HL-60 (cell line): Measurements from ENCODE around the gene OIP5.

Source experiments
- DNase-seq, 2 experiments: peaks; one replicate each; pipeline ENCODE4 v3.0.0-alpha.2; 2010 to 2020; ENCODE audit warnings: low read depth in 1 of 2, low spot score in 1 of 2
- H3K27ac ChIP-seq: fragments of 250-450 bp; sonication (Bioruptor Pico); replicated peaks from 2 replicates; pipeline ENCODE4 v1.5.1; 2020; ENCODE audit warnings: mild to moderate bottlenecking, moderate library complexity
- H3K27me3 ChIP-seq: fragments of 250-450 bp; sonication (Bioruptor Pico); 2 replicates; pipeline ENCODE4 v1.5.1; 2021; ENCODE audit warnings: mild to moderate bottlenecking, moderate library complexity; ENCODE audit not compliant: insufficient read depth, poor library complexity, severe bottlenecking
- H3K4me3 ChIP-seq: replicated peaks from 2 replicates; pipeline ENCODE4 v1.5.1; 2011; ENCODE audit warnings: mild to moderate bottlenecking, control low read depth, low read length; ENCODE audit not compliant: insufficient read depth
- GABPA ChIP-seq: IDR thresholded peaks from 2 replicates; pipeline ENCODE4 v1.6.1; 2012; ENCODE audit warnings: low read depth
- POLR2AphosphoS5 ChIP-seq: IDR thresholded peaks from 2 replicates; pipeline ENCODE4 v1.6.1; 2012; ENCODE audit warnings: low read depth
- SPI1 ChIP-seq: IDR thresholded peaks from 2 replicates; pipeline ENCODE4 v1.6.1; 2012; ENCODE audit warnings: low read depth, mild to moderate bottlenecking, borderline replicate concordance
- TF ChIP-seq, protein P1 (sequence below): IDR thresholded peaks from 2 replicates; pipeline ENCODE4 v1.6.1; 2012; ENCODE audit warnings: low read depth; ENCODE audit not compliant: insufficient replicate concordance
- TF ChIP-seq, protein P2 (sequence below): IDR thresholded peaks from one replicate; pipeline ENCODE4 v1.5.1; 2011; ENCODE audit warnings: low read length, control low read depth, inconsistent platforms; ENCODE audit not compliant: insufficient read depth

The OIP5 gene

GRCh38 chr15:41337631-41338522 is 5.5 kb upstream of the OIP5 start:
- Histone ChIP-seq H3K27ac (peak overlapping the region; percentile 22; the same call in 1 of the 2 replicates), H3K4me3 (no peak overlapping the region), H3K27me3 (no peaks in the 10 kb centered on the region)
- peak in 1 of 2 experiments; percentile 8 for DNase-seq
- TF ChIP-seq, protein P1, sequence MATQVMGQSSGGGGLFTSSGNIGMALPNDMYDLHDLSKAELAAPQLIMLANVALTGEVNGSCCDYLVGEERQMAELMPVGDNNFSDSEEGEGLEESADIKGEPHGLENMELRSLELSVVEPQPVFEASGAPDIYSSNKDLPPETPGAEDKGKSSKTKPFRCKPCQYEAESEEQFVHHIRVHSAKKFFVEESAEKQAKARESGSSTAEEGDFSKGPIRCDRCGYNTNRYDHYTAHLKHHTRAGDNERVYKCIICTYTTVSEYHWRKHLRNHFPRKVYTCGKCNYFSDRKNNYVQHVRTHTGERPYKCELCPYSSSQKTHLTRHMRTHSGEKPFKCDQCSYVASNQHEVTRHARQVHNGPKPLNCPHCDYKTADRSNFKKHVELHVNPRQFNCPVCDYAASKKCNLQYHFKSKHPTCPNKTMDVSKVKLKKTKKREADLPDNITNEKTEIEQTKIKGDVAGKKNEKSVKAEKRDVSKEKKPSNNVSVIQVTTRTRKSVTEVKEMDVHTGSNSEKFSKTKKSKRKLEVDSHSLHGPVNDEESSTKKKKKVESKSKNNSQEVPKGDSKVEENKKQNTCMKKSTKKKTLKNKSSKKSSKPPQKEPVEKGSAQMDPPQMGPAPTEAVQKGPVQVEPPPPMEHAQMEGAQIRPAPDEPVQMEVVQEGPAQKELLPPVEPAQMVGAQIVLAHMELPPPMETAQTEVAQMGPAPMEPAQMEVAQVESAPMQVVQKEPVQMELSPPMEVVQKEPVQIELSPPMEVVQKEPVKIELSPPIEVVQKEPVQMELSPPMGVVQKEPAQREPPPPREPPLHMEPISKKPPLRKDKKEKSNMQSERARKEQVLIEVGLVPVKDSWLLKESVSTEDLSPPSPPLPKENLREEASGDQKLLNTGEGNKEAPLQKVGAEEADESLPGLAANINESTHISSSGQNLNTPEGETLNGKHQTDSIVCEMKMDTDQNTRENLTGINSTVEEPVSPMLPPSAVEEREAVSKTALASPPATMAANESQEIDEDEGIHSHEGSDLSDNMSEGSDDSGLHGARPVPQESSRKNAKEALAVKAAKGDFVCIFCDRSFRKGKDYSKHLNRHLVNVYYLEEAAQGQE = no peak
- no peak for TF ChIP-seq POLR2AphosphoS5
- TF ChIP-seq GABPA = no peak
- no peak for TF ChIP-seq SPI1
- TF ChIP-seq, protein P2, sequence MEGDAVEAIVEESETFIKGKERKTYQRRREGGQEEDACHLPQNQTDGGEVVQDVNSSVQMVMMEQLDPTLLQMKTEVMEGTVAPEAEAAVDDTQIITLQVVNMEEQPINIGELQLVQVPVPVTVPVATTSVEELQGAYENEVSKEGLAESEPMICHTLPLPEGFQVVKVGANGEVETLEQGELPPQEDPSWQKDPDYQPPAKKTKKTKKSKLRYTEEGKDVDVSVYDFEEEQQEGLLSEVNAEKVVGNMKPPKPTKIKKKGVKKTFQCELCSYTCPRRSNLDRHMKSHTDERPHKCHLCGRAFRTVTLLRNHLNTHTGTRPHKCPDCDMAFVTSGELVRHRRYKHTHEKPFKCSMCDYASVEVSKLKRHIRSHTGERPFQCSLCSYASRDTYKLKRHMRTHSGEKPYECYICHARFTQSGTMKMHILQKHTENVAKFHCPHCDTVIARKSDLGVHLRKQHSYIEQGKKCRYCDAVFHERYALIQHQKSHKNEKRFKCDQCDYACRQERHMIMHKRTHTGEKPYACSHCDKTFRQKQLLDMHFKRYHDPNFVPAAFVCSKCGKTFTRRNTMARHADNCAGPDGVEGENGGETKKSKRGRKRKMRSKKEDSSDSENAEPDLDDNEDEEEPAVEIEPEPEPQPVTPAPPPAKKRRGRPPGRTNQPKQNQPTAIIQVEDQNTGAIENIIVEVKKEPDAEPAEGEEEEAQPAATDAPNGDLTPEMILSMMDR = no peak

DNA sequence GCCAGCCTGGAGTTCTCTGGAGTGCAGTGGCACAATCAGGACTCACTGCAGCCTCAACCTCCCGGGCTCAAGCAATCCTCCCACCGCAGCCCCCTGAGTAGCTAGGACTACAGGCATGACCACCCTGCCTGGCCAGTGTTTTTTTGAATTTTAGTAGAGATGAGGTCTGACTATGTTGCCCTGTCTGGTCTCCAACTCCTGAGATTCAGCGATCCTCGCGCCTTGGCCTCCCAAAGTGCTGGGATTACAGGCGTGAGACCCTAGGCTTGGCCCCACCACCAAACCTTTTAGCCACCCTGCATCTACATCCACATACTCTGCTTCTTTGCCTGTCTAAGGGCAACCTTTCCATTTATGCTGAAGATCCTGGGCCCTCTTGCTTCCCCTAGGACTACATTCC is 4.7 kb upstream of the OIP5 start:
- no peak overlapping the region; the same call in 1 of the 2 replicates for H3K27ac ChIP-seq
- no peak for TF ChIP-seq GABPA
- no peak for TF ChIP-seq POLR2AphosphoS5
- no peak for TF ChIP-seq SPI1
- TF ChIP-seq, protein P2 = no peak
- TF ChIP-seq, protein P1 = no peak
- H3K4me3 ChIP-seq = no peak overlapping the region
- H3K27me3 ChIP-seq = no peaks in the 10 kb centered on the region
- DNase-seq = no peak

DNA sequence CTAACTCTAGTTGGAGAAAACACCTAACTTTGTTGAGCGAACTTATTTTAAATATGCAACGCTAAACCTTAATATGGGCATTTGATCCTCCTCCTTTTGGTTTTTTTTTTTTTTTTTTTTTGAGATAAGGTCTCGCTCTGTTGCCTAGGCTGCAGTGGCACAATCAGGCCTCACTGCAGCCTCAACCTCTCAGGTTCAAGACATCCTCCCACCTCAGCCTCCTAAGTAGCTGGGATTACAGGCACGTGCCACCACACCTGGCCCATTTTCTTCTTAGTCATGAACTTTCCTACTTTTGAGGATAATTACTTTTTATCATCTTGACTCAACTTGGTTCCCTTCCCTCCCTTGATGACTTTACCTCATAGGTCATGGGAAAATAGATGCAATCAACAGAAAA is 4.2 kb upstream of the OIP5 start:
- Histone ChIP-seq H3K27me3 (no peaks in the 10 kb centered on the region), H3K4me3 (no peak overlapping the region), H3K27ac (no peak overlapping the region)
- TF ChIP-seq, protein P2 = no peak
- TF ChIP-seq GABPA (no peak), SPI1 (no peak), POLR2AphosphoS5 (no peak)
- TF ChIP-seq, protein P1 = no peak
- no peak for DNase-seq
